H1 (cell line): ENCODE results near the gene OR5K3. TPM values are rescaled to one million over a fixed set of nuclear protein-coding genes. Genes with fewer than 3 reads are reported as not detected.

ENCODE experiments used
- ATF3 ChIP-seq: IDR thresholded peaks from 2 replicates; pipeline ENCODE4 v1.6.1; 2011; ENCODE audit warnings: low read depth, mild to moderate bottlenecking, low read length; ENCODE audit not compliant: insufficient read depth
- BCL11A ChIP-seq, 2 experiments: IDR thresholded peaks; one replicate each; pipeline ENCODE4 v1.6.1; 2011; ENCODE audit warnings: low read depth in 2 of 2, low read length in 2 of 2, mild to moderate bottlenecking in 2 of 2
- CBX8 ChIP-seq: fragments of 300-800, 300-1000 bp; sonication (generic); IDR thresholded peaks from 2 replicates; pipeline ENCODE4 v1.7.1; 2016; ENCODE audit warnings: low read depth, low read length, borderline replicate concordance
- CHD7 ChIP-seq: fragments of 300-600 bp; sonication (generic); IDR thresholded peaks from 2 replicates; pipeline ENCODE4 v1.7.1; 2012; ENCODE audit warnings: low read length, moderate library complexity, mild to moderate bottlenecking, inconsistent platforms; ENCODE audit not compliant: insufficient replicate concordance
- GTF2F1 ChIP-seq: IDR thresholded peaks from 2 replicates; pipeline ENCODE4 v1.6.1; 2012; ENCODE audit warnings: low read depth, low read length, improper control_type of control experiment, borderline replicate concordance
- KDM1A ChIP-seq: fragments of 200-600, 300-600 bp; sonication (generic); IDR thresholded peaks from 2 replicates; pipeline ENCODE4 v1.7.1; 2016; ENCODE audit warnings: mild to moderate bottlenecking, low read length, borderline replicate concordance
- MAFK ChIP-seq: IDR thresholded peaks from 2 replicates; pipeline ENCODE4 v1.6.1; 2012; ENCODE audit warnings: low read depth, mild to moderate bottlenecking, improper control_type of control experiment, low read length
- PHF8 ChIP-seq: fragments of 200-600 bp; sonication (generic); conservative IDR thresholded peaks from 2 replicates; pipeline ENCODE4 v1.7.1; 2012; ENCODE audit warnings: low read depth, mild to moderate bottlenecking, inconsistent platforms, low read length, moderate library complexity
- SP1 ChIP-seq: IDR thresholded peaks from 2 replicates; pipeline ENCODE4 v1.6.1; 2011; ENCODE audit warnings: low read depth, low read length
- USF2 ChIP-seq: IDR thresholded peaks from 2 replicates; pipeline ENCODE4 v1.6.1; 2011; ENCODE audit warnings: low read length, improper control_type of control experiment
- polyA plus RNA-seq, 7 experiments: library from polyadenylated mRNA; depleted of rRNA in 3 of 7; stranded (reverse) in 5 of 7; unstranded in 2 of 7; fragments of >200 nt in 5 of 7; fragments of 200-250 nt in 2 of 7; gene quantifications; 1 replicate in 5 of 7; 2 replicates in 1 of 7; 4 replicates in 1 of 7; pipeline versions ENCODE4 v1.2.1 to v1.2.3, GENCODE V29; 2011 to 2013; ENCODE audit warnings: missing spikeins in 2 of 7, mixed read lengths in 2 of 7
- total RNA-seq: library from RNA; stranded (reverse); fragmentation: NEBNext Ultra II Directional; extraction: Animal tissue kit (Norgen Biotek cat#: 25700); gene quantifications from 2 replicates; pipeline ENCODE4 v1.2.1, GENCODE V29; 2021

The OR5K3 gene
- total and polyA plus RNA-seq, 2 of the 8 experiments (the other 6 are each of a cell fraction or from before 2014, with no cell fraction given): not detected

GRCh38 chr3:98395101-98395500 lies 4.6 kb downstream of the OR5K3 start (continued):
- no peak for TF ChIP-seq CHD7
- TF ChIP-seq MAFK: no peak
- no peak for TF ChIP-seq BCL11A (IDR thresholded peaks at IDR 0.05; ENCODE audit: low read depth in 2 of 2, low read length in 2 of 2)
- no peak for TF ChIP-seq GTF2F1
- TF ChIP-seq CBX8: no peak
- TF ChIP-seq PHF8: no peak
- no peak for TF ChIP-seq SP1
- TF ChIP-seq KDM1A: no peak
- no peak for TF ChIP-seq USF2
- no peak for TF ChIP-seq ATF3
